ENCODE results near the gene ELMOD3. TPM values are rescaled to one million over a fixed set of nuclear protein-coding genes. Genes with fewer than 3 reads are reported as not detected.
A peak's percentile ranks its signal among the peaks of the same experiment; 100 is the strongest.
"Not testable (repeated sequence)": the region's sequence is repeated elsewhere in the genome, so short reads cannot be mapped to it uniquely, and the experiment has no call there.

ELMOD3 gene
- total RNA-seq, 1 donor from 2014 or later: 30.3 TPM

- no peak for DNase-seq (ENCODE audit: low spot score)
Observed at GRCh38 chr2:85329181-85329651, 25.4 kb upstream of the ELMOD3 start.

DNA sequence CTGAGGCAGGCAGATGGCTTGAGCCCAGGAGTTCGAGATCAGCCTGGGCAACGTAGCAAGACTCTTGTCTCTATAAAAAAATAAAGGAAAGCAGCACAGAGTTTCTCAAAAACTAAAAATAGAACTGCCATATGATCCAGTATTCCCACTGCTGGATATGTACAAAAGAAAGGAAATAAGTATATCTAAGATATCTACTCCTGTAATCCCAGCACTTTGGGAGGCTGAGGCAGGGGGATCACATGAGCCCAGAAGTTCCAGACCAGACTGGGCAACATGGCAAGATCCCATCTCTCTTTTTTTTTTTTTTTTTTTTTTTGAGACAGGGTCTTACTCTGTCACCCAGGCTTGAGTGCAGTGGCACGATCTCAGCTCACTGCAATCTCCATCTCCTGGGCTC lies 24.9 kb upstream of the ELMOD3 start:
- DNase-seq (ENCODE audit: low spot score): not testable (repeated sequence)

GRCh38 chr2:85330839-85331636 lies 23.5 kb upstream of the ELMOD3 start:
- DNase-seq (ENCODE audit: low spot score): no peak

GRCh38 chr2:85333877-85334276 lies 20.7 kb upstream of the ELMOD3 start:
- DNase-seq (ENCODE audit: low spot score): not testable (repeated sequence)

DNA sequence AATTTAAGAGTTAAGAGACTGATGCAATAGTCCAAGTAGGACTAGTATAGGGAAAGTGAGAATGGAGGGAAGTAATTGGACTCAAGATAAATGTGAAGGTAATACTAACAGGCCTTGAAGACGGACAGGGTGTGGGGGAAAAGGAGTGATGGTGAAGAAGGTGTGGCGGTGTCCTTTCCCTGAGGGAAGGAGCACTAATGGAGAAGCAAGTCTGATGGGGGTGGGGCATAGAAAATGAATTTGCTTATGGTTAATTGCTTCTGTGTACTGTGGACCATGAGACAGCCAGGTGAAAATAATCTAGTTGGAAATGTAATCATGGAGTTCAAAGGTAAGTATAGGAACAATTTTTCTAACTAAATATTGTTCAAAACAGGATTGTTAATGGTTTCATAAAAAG lies 19.6 kb upstream of the ELMOD3 start:
- DNase-seq (ENCODE audit: low spot score): no peak

DNA sequence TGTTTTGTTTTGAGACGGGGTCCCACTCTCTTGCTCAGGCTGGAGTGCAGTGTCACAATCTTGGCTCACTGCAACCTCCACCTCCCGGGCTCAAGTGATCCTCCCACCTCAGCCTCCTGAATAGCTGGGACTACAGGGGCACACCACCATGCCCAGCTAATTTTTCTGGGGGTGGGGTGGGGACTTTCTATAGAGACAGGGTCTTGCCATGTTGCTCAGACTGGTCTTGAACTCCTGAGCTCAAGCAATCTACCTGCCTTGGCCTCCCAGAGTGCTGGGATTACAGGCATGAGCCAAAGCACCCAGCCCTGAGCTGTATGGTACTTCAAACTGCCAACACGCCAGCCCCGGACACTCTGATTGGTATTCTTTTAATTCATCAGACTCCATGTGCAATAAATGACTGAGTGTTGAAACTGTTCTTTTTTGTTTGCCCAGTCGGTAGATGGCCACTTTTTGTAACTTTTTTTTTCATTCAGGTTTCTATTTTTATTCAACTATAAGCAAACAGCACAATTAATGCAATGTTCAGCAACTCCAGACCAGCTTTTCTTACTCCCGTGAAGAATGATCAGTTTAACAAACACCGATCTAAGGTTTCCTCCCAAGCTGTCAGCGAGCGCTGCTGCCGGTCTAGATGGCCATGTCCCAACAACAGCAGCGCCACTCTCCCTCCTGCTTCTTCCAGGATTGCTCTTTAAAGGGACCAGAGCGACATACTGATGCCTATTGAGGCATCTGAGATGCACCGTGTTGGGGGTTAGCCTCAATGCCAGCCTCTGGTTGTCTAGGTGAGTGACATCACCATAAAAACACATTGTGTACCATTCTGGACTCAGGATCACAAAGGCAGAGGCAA lies 14.3 kb upstream of the ELMOD3 start:
- no peak for DNase-seq (ENCODE audit: low spot score)

- no peak for DNase-seq (ENCODE audit: low spot score)
Observed at GRCh38 chr2:85341269-85342029, 13.1 kb upstream of the ELMOD3 start.

DNA sequence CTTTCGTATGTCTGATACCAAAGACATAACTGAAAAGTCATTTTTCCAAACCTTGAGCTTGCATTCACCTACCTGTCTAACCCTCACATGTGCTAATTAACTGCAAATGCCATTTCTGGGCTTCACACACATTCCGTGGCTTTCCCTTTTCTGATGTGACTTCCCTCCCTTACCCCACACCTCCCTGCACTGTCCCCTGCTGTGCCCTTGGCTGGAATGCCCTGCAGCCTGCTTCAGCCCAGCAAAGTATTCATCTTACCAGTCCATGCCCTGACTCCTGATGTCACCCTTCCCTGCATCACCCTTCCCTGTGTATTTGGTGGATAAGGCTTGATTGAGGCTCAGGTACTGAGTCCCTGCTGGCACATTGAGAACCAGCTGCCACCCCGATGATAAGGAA lies 12.4 kb upstream of the ELMOD3 start:
- DNase-seq (ENCODE audit: low spot score): no peak

- not testable (repeated sequence) for DNase-seq (ENCODE audit: low spot score)
Observed at GRCh38 chr2:85343207-85343895, 11.2 kb upstream of the ELMOD3 start.

DNA sequence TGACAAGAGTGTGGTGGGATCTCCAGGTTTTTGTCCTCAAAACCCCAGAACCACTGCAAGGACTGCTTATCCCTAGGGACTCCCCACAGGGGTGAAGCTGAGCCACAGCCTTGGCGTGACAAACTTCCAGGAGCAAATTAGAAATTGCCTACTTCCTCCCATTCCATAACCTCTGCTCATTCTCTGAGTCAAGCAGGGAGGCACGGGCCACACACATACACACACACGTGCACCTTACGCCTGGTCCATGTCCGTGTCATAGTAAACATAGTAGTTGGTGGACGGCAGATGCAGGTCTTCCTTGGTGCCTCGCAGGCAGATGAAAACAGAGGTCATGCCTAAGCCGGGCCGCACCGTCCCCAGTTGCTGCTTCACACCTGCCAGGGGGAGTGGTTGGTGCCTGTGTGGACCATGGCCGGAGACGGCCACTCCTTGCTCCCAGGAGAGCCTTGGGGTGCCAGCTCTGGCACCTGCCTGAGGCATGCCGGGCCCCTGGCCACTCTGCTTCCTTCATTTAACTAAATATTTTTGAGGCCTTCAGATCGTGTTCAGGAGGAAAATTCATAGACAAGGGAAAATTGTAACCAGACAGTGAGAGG lies 10.1 kb upstream of the ELMOD3 start:
- no peak for DNase-seq (ENCODE audit: low spot score)

DNA sequence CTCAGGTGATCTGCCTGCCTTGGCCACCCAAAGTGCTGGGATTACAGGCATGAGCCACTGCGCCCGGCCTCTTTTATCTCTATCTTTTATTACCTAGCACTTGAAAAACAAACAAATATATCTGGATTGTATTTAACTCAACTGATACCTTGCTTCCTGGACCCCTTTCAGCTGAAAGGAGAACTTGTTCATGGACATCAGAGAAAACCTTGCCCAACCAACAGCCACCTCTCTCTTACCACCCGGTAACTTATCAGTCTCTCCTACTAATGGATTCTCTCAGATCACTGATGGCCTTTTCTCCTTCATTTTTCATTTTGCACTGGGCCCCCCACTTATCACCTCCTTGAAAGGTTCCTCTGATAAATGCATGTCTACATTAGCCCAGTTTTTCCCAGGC lies 7.0 kb upstream of the ELMOD3 start:
- no peak for DNase-seq (ENCODE audit: low spot score)

DNA sequence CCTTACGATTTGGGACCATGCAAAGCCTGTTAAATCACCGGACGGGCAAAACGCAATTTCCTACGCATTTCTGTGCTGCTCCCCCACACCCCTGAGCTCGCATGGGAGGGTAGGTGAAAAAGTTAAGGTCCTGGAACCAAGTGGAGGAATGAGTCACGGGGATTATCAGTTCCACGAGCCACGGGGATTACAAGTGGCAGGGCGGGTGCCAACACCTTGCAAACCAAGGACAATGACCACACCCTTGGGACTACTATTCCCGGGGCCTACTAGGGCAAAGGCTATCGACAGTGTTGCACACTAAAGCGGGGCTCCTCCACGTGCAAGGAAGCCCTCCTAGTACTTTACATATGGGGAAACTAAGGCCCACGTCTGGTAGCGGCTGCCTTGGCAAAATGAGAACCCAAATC lies 688 bp upstream of the ELMOD3 start:
- peak; percentile 48 for DNase-seq (ENCODE audit: low spot score)

GRCh38 chr2:85355073-85355410 lies 473 bp downstream of the ELMOD3 start:
- DNase-seq (ENCODE audit: low spot score): no peak

- no peak for DNase-seq (ENCODE audit: low spot score)
Observed at GRCh38 chr2:85355521-85355920, 952 bp downstream of the ELMOD3 start.

DNA sequence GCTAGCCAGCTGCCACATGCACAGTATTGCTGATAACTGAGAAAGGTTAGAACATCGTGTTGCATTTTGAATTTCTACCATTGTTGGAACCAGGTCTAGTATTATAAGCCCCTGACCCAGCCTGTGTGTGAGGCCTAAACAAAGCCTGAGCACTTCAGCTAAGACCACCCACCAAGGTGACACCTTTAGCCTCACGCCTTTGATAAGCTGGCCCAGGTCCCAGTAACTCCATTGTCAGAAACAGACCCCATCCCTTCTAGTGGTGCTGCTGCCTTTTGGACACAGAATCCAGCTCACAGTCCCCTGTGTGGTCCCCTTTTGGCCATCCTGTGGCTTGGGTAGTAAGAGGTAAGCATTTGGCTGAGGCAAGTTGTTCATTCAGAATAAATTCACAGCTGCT lies 1.6 kb downstream of the ELMOD3 start:
- DNase-seq (ENCODE audit: low spot score): no peak

DNA sequence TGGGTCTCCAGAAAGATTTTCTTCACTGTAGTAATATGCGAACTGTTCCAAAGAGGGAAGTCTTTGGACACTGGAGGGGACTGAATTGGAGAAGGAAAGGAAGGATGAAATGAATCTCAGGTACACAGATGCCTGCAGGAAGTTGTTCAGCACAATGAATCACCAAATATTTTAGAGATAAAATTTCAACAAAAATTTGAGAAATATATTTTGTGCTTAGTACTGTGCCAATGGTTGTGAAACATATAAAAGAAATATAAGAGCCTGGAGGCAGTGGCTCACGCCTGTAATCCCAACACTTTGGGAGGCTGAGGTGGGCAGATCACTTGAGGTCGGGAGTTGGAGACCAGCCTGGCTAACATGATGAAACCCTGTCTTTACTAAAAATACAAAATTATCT lies 3.2 kb downstream of the ELMOD3 start:
- no peak for DNase-seq (ENCODE audit: low spot score)

GRCh38 chr2:85362653-85363387 lies 8.3 kb downstream of the ELMOD3 start:
- not testable (repeated sequence) for DNase-seq (ENCODE audit: low spot score)

GRCh38 chr2:85367180-85367579 lies 12.6 kb downstream of the ELMOD3 start:
- DNase-seq (ENCODE audit: low spot score): no peak

DNA sequence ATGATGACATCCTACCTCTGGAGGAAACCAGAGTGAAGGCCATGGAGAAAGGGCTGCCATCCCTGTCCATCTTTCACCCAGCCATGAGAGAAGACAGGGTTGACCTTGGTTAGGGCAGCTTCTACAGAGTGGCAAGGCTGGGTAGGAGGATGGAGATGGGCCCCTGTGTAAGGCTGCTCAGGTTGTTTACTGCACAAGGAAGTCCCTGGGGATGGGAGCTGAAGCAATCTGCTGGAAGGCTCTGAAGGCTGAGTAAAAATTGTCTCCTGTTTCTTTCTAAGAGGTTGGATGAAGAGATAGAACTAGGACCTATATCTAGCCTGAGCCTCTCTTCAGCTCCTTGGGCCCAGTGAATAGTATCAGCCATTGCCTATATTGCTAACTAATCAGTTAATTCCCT lies 14.4 kb downstream of the ELMOD3 start:
- DNase-seq (ENCODE audit: low spot score): no peak

GRCh38 chr2:85369500-85369899 lies 14.9 kb downstream of the ELMOD3 start:
- no peak for DNase-seq (ENCODE audit: low spot score)

Measured in mucosa of gallbladder (tissue), 1 donor.